H9 (cell line): ENCODE results near the gene SIVA1. TPM values are rescaled to one million over a fixed set of nuclear protein-coding genes. Genes with fewer than 3 reads are reported as not detected.

Source experiments
- DNase-seq: peaks from one replicate; pipeline ENCODE4 v3.0.0-alpha.2; 2017
- H2AFZ ChIP-seq: one replicate; pipeline ENCODE4 v1.6.1; 2013; ENCODE audit warnings: mild to moderate bottlenecking, low read length, control low read depth, moderate library complexity
- H2AK5ac ChIP-seq: 2 replicates; pipeline ENCODE4 v1.6.1; 2013; ENCODE audit warnings: low read length, control low read depth, mixed read lengths; ENCODE audit not compliant: insufficient read length
- H2BK120ac ChIP-seq: one replicate; pipeline ENCODE4 v1.6.1; 2013; ENCODE audit warnings: low read depth, mild to moderate bottlenecking, low read length, control low read depth, inconsistent platforms; ENCODE audit not compliant: poor library complexity, severe bottlenecking
- H2BK12ac ChIP-seq: 2 replicates; pipeline ENCODE4 v1.6.1; 2013; ENCODE audit warnings: low read length, control low read depth, mixed read lengths, low read depth; ENCODE audit not compliant: insufficient read length
- H2BK15ac ChIP-seq: 2 replicates; pipeline ENCODE4 v1.6.1; 2013; ENCODE audit warnings: low read depth, low read length, control low read depth
- H2BK20ac ChIP-seq: one replicate; pipeline ENCODE4 v1.6.1; 2013; ENCODE audit warnings: low read depth, mild to moderate bottlenecking, low read length, control low read depth, inconsistent platforms; ENCODE audit not compliant: poor library complexity, severe bottlenecking
- H2BK5ac ChIP-seq: 2 replicates; pipeline ENCODE4 v1.6.1; 2013; ENCODE audit warnings: low read length, control low read depth, mixed read lengths; ENCODE audit not compliant: insufficient read length
- H3K14ac ChIP-seq: 2 replicates; pipeline ENCODE4 v1.6.1; 2013; ENCODE audit warnings: low read length, control low read depth; ENCODE audit not compliant: insufficient read depth
- H3K18ac ChIP-seq: 2 replicates; pipeline ENCODE4 v1.6.1; 2013; ENCODE audit warnings: low read depth, mild to moderate bottlenecking, mixed read lengths, low read length, control low read depth; ENCODE audit not compliant: insufficient read length
- H3K23ac ChIP-seq: 2 replicates; pipeline ENCODE4 v1.6.1; 2013; ENCODE audit warnings: low read length, control low read depth, mixed read lengths, low read depth; ENCODE audit not compliant: insufficient read length
- H3K23me2 ChIP-seq: 2 replicates; pipeline ENCODE4 v1.6.1; 2013; ENCODE audit warnings: low read depth, mild to moderate bottlenecking, mixed read lengths, low read length, control low read depth; ENCODE audit not compliant: insufficient read length, poor library complexity, severe bottlenecking
- H3K27ac ChIP-seq: 2 replicates; pipeline ENCODE4 v1.5.1; 2013; ENCODE audit warnings: low read length, control low read depth, mixed read lengths, low read depth; ENCODE audit not compliant: insufficient read length
- H3K27me3 ChIP-seq: 2 replicates; pipeline ENCODE4 v1.6.1; 2013; ENCODE audit warnings: low read length, control low read depth, inconsistent platforms; ENCODE audit not compliant: insufficient read depth
- H3K4ac ChIP-seq: 2 replicates; pipeline ENCODE4 v1.6.1; 2013; ENCODE audit warnings: low read depth, mild to moderate bottlenecking, control low read depth, inconsistent platforms, low read length, moderate library complexity
- H3K4me1 ChIP-seq: 2 replicates; pipeline ENCODE4 v1.6.1; 2013; ENCODE audit warnings: low read length, control low read depth, inconsistent platforms; ENCODE audit not compliant: insufficient read depth
- H3K4me2 ChIP-seq: 2 replicates; pipeline ENCODE4 v1.6.1; 2013; ENCODE audit warnings: low read length, control low read depth, mixed read lengths; ENCODE audit not compliant: insufficient read length, insufficient read depth
- H3K56ac ChIP-seq: 2 replicates; pipeline ENCODE4 v1.6.1; 2013; ENCODE audit warnings: low read depth, mild to moderate bottlenecking, mixed read lengths, low read length, control low read depth; ENCODE audit not compliant: insufficient read length
- H3K79me1 ChIP-seq: 2 replicates; pipeline ENCODE4 v1.6.1; 2013; ENCODE audit warnings: low read depth, mild to moderate bottlenecking, moderate library complexity, low read length, control low read depth, inconsistent platforms; ENCODE audit not compliant: insufficient read depth, poor library complexity, severe bottlenecking
- H3K79me2 ChIP-seq: 2 replicates; pipeline ENCODE4 v1.6.1; 2013; ENCODE audit warnings: low read length, control low read depth, inconsistent platforms; ENCODE audit not compliant: insufficient read depth
- H3K9ac ChIP-seq: 2 replicates; pipeline ENCODE4 v1.6.1; 2013; ENCODE audit warnings: low read length, control low read depth, mixed read lengths; ENCODE audit not compliant: insufficient read length; ENCODE audit errors: extremely low read depth
- H3K9me3 ChIP-seq: one replicate; pipeline ENCODE4 v1.6.1; 2013; ENCODE audit warnings: low read depth, low read length, inconsistent platforms; ENCODE audit not compliant: control insufficient read depth
- H3T11ph ChIP-seq: one replicate; pipeline ENCODE4 v1.6.1; 2013; ENCODE audit warnings: mild to moderate bottlenecking, low read length, control low read depth, inconsistent platforms
- H4K20me1 ChIP-seq: one replicate; pipeline ENCODE4 v1.6.1; 2013; ENCODE audit not compliant: control insufficient read depth, insufficient read length, insufficient read depth
- H4K5ac ChIP-seq: 2 replicates; pipeline ENCODE4 v1.6.1; 2013; ENCODE audit warnings: low read depth, mild to moderate bottlenecking, mixed read lengths, low read length, control low read depth; ENCODE audit not compliant: insufficient read length
- H4K8ac ChIP-seq: replicated peaks from 2 replicates; pipeline ENCODE4 v1.6.1; 2013; ENCODE audit warnings: low read length, control low read depth, mixed read lengths, low read depth; ENCODE audit not compliant: insufficient read length
- H4K91ac ChIP-seq: 2 replicates; pipeline ENCODE4 v1.6.1; 2013; ENCODE audit warnings: low read depth, mild to moderate bottlenecking, moderate library complexity, mixed read lengths, low read length, control low read depth; ENCODE audit not compliant: insufficient read length
- H3K27ac Mint-ChIP-seq, 3 experiments: 2 replicates in 2 of 3; 3 replicates in 1 of 3; pipeline ENCODE4 v1.8.0; 2020 to 2021; ENCODE audit warnings: mixed read lengths in 3 of 3, mild to moderate bottlenecking in 1 of 3, moderate library complexity in 1 of 3
- H3K27me3 Mint-ChIP-seq: 2 replicates; pipeline ENCODE4 v1.8.0; 2021; ENCODE audit warnings: low read depth, mild to moderate bottlenecking, moderate library complexity, mixed read lengths
- H3K36me3 Mint-ChIP-seq, 3 experiments: 2 replicates in 2 of 3; 3 replicates in 1 of 3; pipeline ENCODE4 v1.8.0; 2020 to 2021; ENCODE audit warnings: low read depth in 3 of 3, mixed read lengths in 3 of 3; ENCODE audit not compliant: insufficient read depth in 1 of 3
- H3K4me1 Mint-ChIP-seq, 2 experiments: 2 replicates each; pipeline ENCODE4 v1.8.0; 2020; ENCODE audit warnings: mixed read lengths in 2 of 2
- H3K4me3 Mint-ChIP-seq, 2 experiments: 2 replicates in 1 of 2; 3 replicates in 1 of 2; pipeline ENCODE4 v1.8.0; 2020 to 2021; ENCODE audit warnings: mild to moderate bottlenecking in 2 of 2, mixed read lengths in 2 of 2, moderate library complexity in 1 of 2
- H3K9me3 Mint-ChIP-seq, 2 experiments: 2 replicates in 1 of 2; 3 replicates in 1 of 2; pipeline ENCODE4 v1.8.0; 2020; ENCODE audit warnings: mild to moderate bottlenecking in 2 of 2, mixed read lengths in 2 of 2, moderate library complexity in 1 of 2
- WGBS: extraction: QIAGEN DNeasy Blood & Tissue Kit; methylation state at CpG from one replicate; pipeline ENCODE4 v1.1.7; 2013; ENCODE audit warnings: missing lambda C conversion rate, low lambda C conversion rate, mixed read lengths; ENCODE audit not compliant: insufficient read length; ENCODE audit errors: extremely low coverage; 5-methylcytosine and 5-hydroxymethylcytosine counted together
- total RNA-seq: library from RNA; stranded (reverse); gene quantifications from 2 replicates; pipeline ENCODE4 v1.2.1, GENCODE V29; 2021
- TF ChIP-seq, protein P1 (sequence below): fragments of 200-600 bp; sonication (generic); conservative IDR thresholded peaks from 3 replicates; pipeline ENCODE4 v1.8.0; 2021; ENCODE audit warnings: antibody characterized with exemption, mild to moderate bottlenecking

Gene SIVA1
- total RNA-seq, 1 experiment from 2014 or later: 125 TPM

DNA sequence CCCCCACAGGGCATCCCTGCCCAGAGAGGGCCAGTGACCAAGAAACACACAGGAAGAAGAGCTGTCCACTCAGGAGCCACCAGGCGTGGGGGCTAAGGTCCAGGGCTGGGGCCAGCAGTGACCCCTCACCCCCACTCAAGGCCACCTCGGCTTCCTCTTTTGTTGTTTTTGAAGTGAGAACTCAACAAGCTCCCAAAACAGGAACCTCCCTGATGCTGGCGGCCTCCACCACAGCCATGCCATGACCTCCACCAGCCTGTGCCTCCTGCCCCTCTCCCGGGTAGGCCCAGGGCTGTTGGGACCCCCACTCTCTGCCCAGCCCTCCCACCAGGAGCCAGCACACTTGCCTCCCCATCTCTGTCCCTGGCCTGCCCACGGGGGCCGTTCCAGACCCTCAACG, 34.8 kb downstream of the SIVA1 start:
- H3K36me3 Mint-ChIP-seq: peaks cover 4 to 19% (median 16%) of the 10 kb centered on the region in 3 experiments; a peak in 6 of 7 replicates
- no peak overlapping the region for H3K4me2 ChIP-seq
- H3K9me3 ChIP-seq: no peaks in the 10 kb centered on the region
- DNase-seq: no peak
- peaks cover under 1% of the 10 kb centered on the region for H3K79me1 ChIP-seq
- H3K9me3 Mint-ChIP-seq: no peaks in the 10 kb centered on the region
- H4K91ac ChIP-seq: no peak overlapping the region
- H2AK5ac ChIP-seq: no peak overlapping the region
- no peak overlapping the region for H3K4me3 Mint-ChIP-seq
- WGBS: no CpG with 5 or more reads among the region's 7 CpGs
- H2BK15ac ChIP-seq: no peak overlapping the region
- H2AFZ ChIP-seq: no peak overlapping the region
- H4K5ac ChIP-seq: no peak overlapping the region
- no peak overlapping the region for H3K23ac ChIP-seq
- H3K56ac ChIP-seq: no peak overlapping the region
- no peak overlapping the region for H2BK12ac ChIP-seq
- H4K20me1 ChIP-seq: no peaks in the 10 kb centered on the region
- no peaks in the 10 kb centered on the region; the same call in 1 of the 2 replicates for H3K79me2 ChIP-seq
- no peak overlapping the region for H3K9ac ChIP-seq
- H2BK5ac ChIP-seq: no peak overlapping the region
- no peak overlapping the region for H2BK120ac ChIP-seq
- H4K8ac ChIP-seq: no peak overlapping the region
- no peak overlapping the region for H3K4ac ChIP-seq
- no peak overlapping the region for H3K27ac Mint-ChIP-seq
- H3K18ac ChIP-seq: no peak overlapping the region
- no peaks in the 10 kb centered on the region for H3K4me1 ChIP-seq
- peaks cover 0 to 2% of the 10 kb centered on the region in 2 experiments; a peak in 1 of 4 replicates for H3K4me1 Mint-ChIP-seq
- no peaks in the 10 kb centered on the region for H3K23me2 ChIP-seq
- H3K27me3 ChIP-seq: no peaks in the 10 kb centered on the region
- no peak overlapping the region for H2BK20ac ChIP-seq
- H3K27ac ChIP-seq: no peak overlapping the region
- TF ChIP-seq, protein P1, sequence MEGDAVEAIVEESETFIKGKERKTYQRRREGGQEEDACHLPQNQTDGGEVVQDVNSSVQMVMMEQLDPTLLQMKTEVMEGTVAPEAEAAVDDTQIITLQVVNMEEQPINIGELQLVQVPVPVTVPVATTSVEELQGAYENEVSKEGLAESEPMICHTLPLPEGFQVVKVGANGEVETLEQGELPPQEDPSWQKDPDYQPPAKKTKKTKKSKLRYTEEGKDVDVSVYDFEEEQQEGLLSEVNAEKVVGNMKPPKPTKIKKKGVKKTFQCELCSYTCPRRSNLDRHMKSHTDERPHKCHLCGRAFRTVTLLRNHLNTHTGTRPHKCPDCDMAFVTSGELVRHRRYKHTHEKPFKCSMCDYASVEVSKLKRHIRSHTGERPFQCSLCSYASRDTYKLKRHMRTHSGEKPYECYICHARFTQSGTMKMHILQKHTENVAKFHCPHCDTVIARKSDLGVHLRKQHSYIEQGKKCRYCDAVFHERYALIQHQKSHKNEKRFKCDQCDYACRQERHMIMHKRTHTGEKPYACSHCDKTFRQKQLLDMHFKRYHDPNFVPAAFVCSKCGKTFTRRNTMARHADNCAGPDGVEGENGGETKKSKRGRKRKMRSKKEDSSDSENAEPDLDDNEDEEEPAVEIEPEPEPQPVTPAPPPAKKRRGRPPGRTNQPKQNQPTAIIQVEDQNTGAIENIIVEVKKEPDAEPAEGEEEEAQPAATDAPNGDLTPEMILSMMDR: no peak
- H3T11ph ChIP-seq: no peak overlapping the region
- H3K14ac ChIP-seq: no peak overlapping the region
- H3K27me3 Mint-ChIP-seq: no peaks in the 10 kb centered on the region
